H9 (cell line): ENCODE data around the gene PDS5A. TPM values are rescaled to one million over a fixed set of nuclear protein-coding genes. Genes with fewer than 3 reads are reported as not detected.

Experiments
- DNase-seq: peaks from one replicate; pipeline ENCODE4 v3.0.0-alpha.2; 2017
- H2AFZ ChIP-seq: one replicate; pipeline ENCODE4 v1.6.1; 2013; ENCODE audit warnings: mild to moderate bottlenecking, low read length, control low read depth, moderate library complexity
- H2AK5ac ChIP-seq: 2 replicates; pipeline ENCODE4 v1.6.1; 2013; ENCODE audit warnings: low read length, control low read depth, mixed read lengths; ENCODE audit not compliant: insufficient read length
- H2BK120ac ChIP-seq: one replicate; pipeline ENCODE4 v1.6.1; 2013; ENCODE audit warnings: low read depth, mild to moderate bottlenecking, low read length, control low read depth, inconsistent platforms; ENCODE audit not compliant: poor library complexity, severe bottlenecking
- H2BK12ac ChIP-seq: 2 replicates; pipeline ENCODE4 v1.6.1; 2013; ENCODE audit warnings: low read length, control low read depth, mixed read lengths, low read depth; ENCODE audit not compliant: insufficient read length
- H2BK15ac ChIP-seq: 2 replicates; pipeline ENCODE4 v1.6.1; 2013; ENCODE audit warnings: low read depth, low read length, control low read depth
- H2BK20ac ChIP-seq: one replicate; pipeline ENCODE4 v1.6.1; 2013; ENCODE audit warnings: low read depth, mild to moderate bottlenecking, low read length, control low read depth, inconsistent platforms; ENCODE audit not compliant: poor library complexity, severe bottlenecking
- H2BK5ac ChIP-seq: 2 replicates; pipeline ENCODE4 v1.6.1; 2013; ENCODE audit warnings: low read length, control low read depth, mixed read lengths; ENCODE audit not compliant: insufficient read length
- H3K14ac ChIP-seq: 2 replicates; pipeline ENCODE4 v1.6.1; 2013; ENCODE audit warnings: low read length, control low read depth; ENCODE audit not compliant: insufficient read depth
- H3K18ac ChIP-seq: 2 replicates; pipeline ENCODE4 v1.6.1; 2013; ENCODE audit warnings: low read depth, mild to moderate bottlenecking, mixed read lengths, low read length, control low read depth; ENCODE audit not compliant: insufficient read length
- H3K23ac ChIP-seq: 2 replicates; pipeline ENCODE4 v1.6.1; 2013; ENCODE audit warnings: low read length, control low read depth, mixed read lengths, low read depth; ENCODE audit not compliant: insufficient read length
- H3K23me2 ChIP-seq: 2 replicates; pipeline ENCODE4 v1.6.1; 2013; ENCODE audit warnings: low read depth, mild to moderate bottlenecking, mixed read lengths, low read length, control low read depth; ENCODE audit not compliant: insufficient read length, poor library complexity, severe bottlenecking
- H3K27ac ChIP-seq: 2 replicates; pipeline ENCODE4 v1.5.1; 2013; ENCODE audit warnings: low read length, control low read depth, mixed read lengths, low read depth; ENCODE audit not compliant: insufficient read length
- H3K27me3 ChIP-seq: 2 replicates; pipeline ENCODE4 v1.6.1; 2013; ENCODE audit warnings: low read length, control low read depth, inconsistent platforms; ENCODE audit not compliant: insufficient read depth
- H3K4ac ChIP-seq: 2 replicates; pipeline ENCODE4 v1.6.1; 2013; ENCODE audit warnings: low read depth, mild to moderate bottlenecking, control low read depth, inconsistent platforms, low read length, moderate library complexity
- H3K4me1 ChIP-seq: 2 replicates; pipeline ENCODE4 v1.6.1; 2013; ENCODE audit warnings: low read length, control low read depth, inconsistent platforms; ENCODE audit not compliant: insufficient read depth
- H3K4me2 ChIP-seq: 2 replicates; pipeline ENCODE4 v1.6.1; 2013; ENCODE audit warnings: low read length, control low read depth, mixed read lengths; ENCODE audit not compliant: insufficient read length, insufficient read depth
- H3K56ac ChIP-seq: 2 replicates; pipeline ENCODE4 v1.6.1; 2013; ENCODE audit warnings: low read depth, mild to moderate bottlenecking, mixed read lengths, low read length, control low read depth; ENCODE audit not compliant: insufficient read length
- H3K79me1 ChIP-seq: 2 replicates; pipeline ENCODE4 v1.6.1; 2013; ENCODE audit warnings: low read depth, mild to moderate bottlenecking, moderate library complexity, low read length, control low read depth, inconsistent platforms; ENCODE audit not compliant: insufficient read depth, poor library complexity, severe bottlenecking
- H3K79me2 ChIP-seq: 2 replicates; pipeline ENCODE4 v1.6.1; 2013; ENCODE audit warnings: low read length, control low read depth, inconsistent platforms; ENCODE audit not compliant: insufficient read depth
- H3K9ac ChIP-seq: 2 replicates; pipeline ENCODE4 v1.6.1; 2013; ENCODE audit warnings: low read length, control low read depth, mixed read lengths; ENCODE audit not compliant: insufficient read length; ENCODE audit errors: extremely low read depth
- H3K9me3 ChIP-seq: one replicate; pipeline ENCODE4 v1.6.1; 2013; ENCODE audit warnings: low read depth, low read length, inconsistent platforms; ENCODE audit not compliant: control insufficient read depth
- H3T11ph ChIP-seq: one replicate; pipeline ENCODE4 v1.6.1; 2013; ENCODE audit warnings: mild to moderate bottlenecking, low read length, control low read depth, inconsistent platforms
- H4K20me1 ChIP-seq: one replicate; pipeline ENCODE4 v1.6.1; 2013; ENCODE audit not compliant: control insufficient read depth, insufficient read length, insufficient read depth
- H4K5ac ChIP-seq: 2 replicates; pipeline ENCODE4 v1.6.1; 2013; ENCODE audit warnings: low read depth, mild to moderate bottlenecking, mixed read lengths, low read length, control low read depth; ENCODE audit not compliant: insufficient read length
- H4K8ac ChIP-seq: replicated peaks from 2 replicates; pipeline ENCODE4 v1.6.1; 2013; ENCODE audit warnings: low read length, control low read depth, mixed read lengths, low read depth; ENCODE audit not compliant: insufficient read length
- H4K91ac ChIP-seq: 2 replicates; pipeline ENCODE4 v1.6.1; 2013; ENCODE audit warnings: low read depth, mild to moderate bottlenecking, moderate library complexity, mixed read lengths, low read length, control low read depth; ENCODE audit not compliant: insufficient read length
- H3K27ac Mint-ChIP-seq, 3 experiments: 2 replicates in 2 of 3; 3 replicates in 1 of 3; pipeline ENCODE4 v1.8.0; 2020 to 2021; ENCODE audit warnings: mixed read lengths in 3 of 3, mild to moderate bottlenecking in 1 of 3, moderate library complexity in 1 of 3
- H3K27me3 Mint-ChIP-seq: 2 replicates; pipeline ENCODE4 v1.8.0; 2021; ENCODE audit warnings: low read depth, mild to moderate bottlenecking, moderate library complexity, mixed read lengths
- H3K36me3 Mint-ChIP-seq, 3 experiments: 2 replicates in 2 of 3; 3 replicates in 1 of 3; pipeline ENCODE4 v1.8.0; 2020 to 2021; ENCODE audit warnings: low read depth in 3 of 3, mixed read lengths in 3 of 3; ENCODE audit not compliant: insufficient read depth in 1 of 3
- H3K4me1 Mint-ChIP-seq, 2 experiments: 2 replicates each; pipeline ENCODE4 v1.8.0; 2020; ENCODE audit warnings: mixed read lengths in 2 of 2
- H3K4me3 Mint-ChIP-seq, 2 experiments: 2 replicates in 1 of 2; 3 replicates in 1 of 2; pipeline ENCODE4 v1.8.0; 2020 to 2021; ENCODE audit warnings: mild to moderate bottlenecking in 2 of 2, mixed read lengths in 2 of 2, moderate library complexity in 1 of 2
- H3K9me3 Mint-ChIP-seq, 2 experiments: 2 replicates in 1 of 2; 3 replicates in 1 of 2; pipeline ENCODE4 v1.8.0; 2020; ENCODE audit warnings: mild to moderate bottlenecking in 2 of 2, mixed read lengths in 2 of 2, moderate library complexity in 1 of 2
- WGBS: extraction: QIAGEN DNeasy Blood & Tissue Kit; methylation state at CpG from one replicate; pipeline ENCODE4 v1.1.7; 2013; ENCODE audit warnings: missing lambda C conversion rate, low lambda C conversion rate, mixed read lengths; ENCODE audit not compliant: insufficient read length; ENCODE audit errors: extremely low coverage; 5-methylcytosine and 5-hydroxymethylcytosine counted together
- total RNA-seq: library from RNA; stranded (reverse); gene quantifications from 2 replicates; pipeline ENCODE4 v1.2.1, GENCODE V29; 2021
- TF ChIP-seq, protein P1 (sequence below): fragments of 200-600 bp; sonication (generic); conservative IDR thresholded peaks from 3 replicates; pipeline ENCODE4 v1.8.0; 2021; ENCODE audit warnings: antibody characterized with exemption, mild to moderate bottlenecking

The PDS5A gene
- total RNA-seq, 1 experiment from 2014 or later: 65.4 TPM

DNA sequence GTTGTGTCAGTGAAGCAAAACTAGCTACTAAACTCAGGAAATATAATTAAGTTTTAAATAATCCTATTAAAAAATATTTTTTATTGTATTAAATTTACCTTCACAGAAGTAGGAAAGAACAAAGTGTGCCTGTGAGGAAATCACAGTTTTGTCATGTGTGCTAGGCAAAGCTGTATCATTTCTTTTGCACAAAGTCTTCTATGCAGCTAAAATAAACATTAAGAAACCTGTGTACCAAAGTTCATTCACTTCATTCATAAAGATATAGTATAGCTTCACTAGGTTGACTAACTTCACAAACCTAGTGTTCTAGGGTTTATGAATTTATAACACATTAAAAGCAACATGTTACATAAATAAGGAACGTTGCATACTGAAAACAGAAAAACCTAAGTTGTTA, 131.0 kb downstream of the PDS5A start:
- no peaks in the 10 kb centered on the region for H3K23me2 ChIP-seq
- Mint-ChIP-seq H3K4me3 (no peak overlapping the region), H3K27me3 (no peaks in the 10 kb centered on the region), H3K4me1 (no peaks in the 10 kb centered on the region), H3K9me3 (no peaks in the 10 kb centered on the region), H3K36me3 (peaks cover 3 to 42% (median 31%) of the 10 kb centered on the region in 3 experiments; a peak in 6 of 7 replicates), H3K27ac (no peak overlapping the region)
- no peaks in the 10 kb centered on the region for H3K9me3 ChIP-seq
- DNase-seq: no peak
- no peak overlapping the region for H3K56ac ChIP-seq
- TF ChIP-seq, protein P1, sequence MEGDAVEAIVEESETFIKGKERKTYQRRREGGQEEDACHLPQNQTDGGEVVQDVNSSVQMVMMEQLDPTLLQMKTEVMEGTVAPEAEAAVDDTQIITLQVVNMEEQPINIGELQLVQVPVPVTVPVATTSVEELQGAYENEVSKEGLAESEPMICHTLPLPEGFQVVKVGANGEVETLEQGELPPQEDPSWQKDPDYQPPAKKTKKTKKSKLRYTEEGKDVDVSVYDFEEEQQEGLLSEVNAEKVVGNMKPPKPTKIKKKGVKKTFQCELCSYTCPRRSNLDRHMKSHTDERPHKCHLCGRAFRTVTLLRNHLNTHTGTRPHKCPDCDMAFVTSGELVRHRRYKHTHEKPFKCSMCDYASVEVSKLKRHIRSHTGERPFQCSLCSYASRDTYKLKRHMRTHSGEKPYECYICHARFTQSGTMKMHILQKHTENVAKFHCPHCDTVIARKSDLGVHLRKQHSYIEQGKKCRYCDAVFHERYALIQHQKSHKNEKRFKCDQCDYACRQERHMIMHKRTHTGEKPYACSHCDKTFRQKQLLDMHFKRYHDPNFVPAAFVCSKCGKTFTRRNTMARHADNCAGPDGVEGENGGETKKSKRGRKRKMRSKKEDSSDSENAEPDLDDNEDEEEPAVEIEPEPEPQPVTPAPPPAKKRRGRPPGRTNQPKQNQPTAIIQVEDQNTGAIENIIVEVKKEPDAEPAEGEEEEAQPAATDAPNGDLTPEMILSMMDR: no peak
- H3K79me2 ChIP-seq: no peaks in the 10 kb centered on the region
- H2BK120ac ChIP-seq: no peak overlapping the region
- H4K8ac ChIP-seq: no peak overlapping the region
- H3K23ac ChIP-seq: no peak overlapping the region
- no peak overlapping the region for H3T11ph ChIP-seq
- H3K4ac ChIP-seq: no peak overlapping the region
- H4K20me1 ChIP-seq: no peaks in the 10 kb centered on the region
- WGBS: no CpG with 5 or more reads among the region's 1 CpG
- H2AFZ ChIP-seq: no peak overlapping the region
- no peak overlapping the region for H3K27ac ChIP-seq
- H4K5ac ChIP-seq: no peak overlapping the region
- H3K9ac ChIP-seq: no peak overlapping the region
- no peak overlapping the region for H2BK20ac ChIP-seq
- no peak overlapping the region for H3K4me2 ChIP-seq
- no peak overlapping the region for H3K18ac ChIP-seq
- no peak overlapping the region for H2AK5ac ChIP-seq
- H2BK12ac ChIP-seq: no peak overlapping the region
- no peaks in the 10 kb centered on the region for H3K4me1 ChIP-seq
- H3K79me1 ChIP-seq: no peaks in the 10 kb centered on the region
- no peaks in the 10 kb centered on the region for H3K27me3 ChIP-seq
- H4K91ac ChIP-seq: no peak overlapping the region
- H3K14ac ChIP-seq: no peak overlapping the region
- no peak overlapping the region for H2BK15ac ChIP-seq
- no peak overlapping the region for H2BK5ac ChIP-seq
